C4-2B (cell line): ENCODE results near the gene TNFSF12.
A peak's percentile ranks its signal among the peaks of the same experiment; 100 is the strongest.

Experiments
- H3K27ac ChIP-seq: fragments of 450-650 bp; 2 replicates; pipeline ENCODE4 v1.5.1; 2017
- ZFX ChIP-seq: fragments of 450-650 bp; IDR thresholded peaks from 2 replicates; pipeline ENCODE4 v1.6.1; 2017
- TF ChIP-seq, protein P1 (sequence below): fragments of 450-650 bp; conservative IDR thresholded peaks from 2 replicates; pipeline ENCODE4 v1.5.1; 2017; ENCODE audit warnings: mild to moderate bottlenecking

TNFSF12 gene

GRCh38 chr17:7573324-7574080, 24.6 kb downstream of the TNFSF12 start:
- H3K27ac ChIP-seq = peak overlapping the region; percentile 100
- TF ChIP-seq, protein P1, sequence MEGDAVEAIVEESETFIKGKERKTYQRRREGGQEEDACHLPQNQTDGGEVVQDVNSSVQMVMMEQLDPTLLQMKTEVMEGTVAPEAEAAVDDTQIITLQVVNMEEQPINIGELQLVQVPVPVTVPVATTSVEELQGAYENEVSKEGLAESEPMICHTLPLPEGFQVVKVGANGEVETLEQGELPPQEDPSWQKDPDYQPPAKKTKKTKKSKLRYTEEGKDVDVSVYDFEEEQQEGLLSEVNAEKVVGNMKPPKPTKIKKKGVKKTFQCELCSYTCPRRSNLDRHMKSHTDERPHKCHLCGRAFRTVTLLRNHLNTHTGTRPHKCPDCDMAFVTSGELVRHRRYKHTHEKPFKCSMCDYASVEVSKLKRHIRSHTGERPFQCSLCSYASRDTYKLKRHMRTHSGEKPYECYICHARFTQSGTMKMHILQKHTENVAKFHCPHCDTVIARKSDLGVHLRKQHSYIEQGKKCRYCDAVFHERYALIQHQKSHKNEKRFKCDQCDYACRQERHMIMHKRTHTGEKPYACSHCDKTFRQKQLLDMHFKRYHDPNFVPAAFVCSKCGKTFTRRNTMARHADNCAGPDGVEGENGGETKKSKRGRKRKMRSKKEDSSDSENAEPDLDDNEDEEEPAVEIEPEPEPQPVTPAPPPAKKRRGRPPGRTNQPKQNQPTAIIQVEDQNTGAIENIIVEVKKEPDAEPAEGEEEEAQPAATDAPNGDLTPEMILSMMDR = no peak
- TF ChIP-seq ZFX = 0 out of 2 replicates have a peak, but pooled peaks have one; percentile 6

DNA sequence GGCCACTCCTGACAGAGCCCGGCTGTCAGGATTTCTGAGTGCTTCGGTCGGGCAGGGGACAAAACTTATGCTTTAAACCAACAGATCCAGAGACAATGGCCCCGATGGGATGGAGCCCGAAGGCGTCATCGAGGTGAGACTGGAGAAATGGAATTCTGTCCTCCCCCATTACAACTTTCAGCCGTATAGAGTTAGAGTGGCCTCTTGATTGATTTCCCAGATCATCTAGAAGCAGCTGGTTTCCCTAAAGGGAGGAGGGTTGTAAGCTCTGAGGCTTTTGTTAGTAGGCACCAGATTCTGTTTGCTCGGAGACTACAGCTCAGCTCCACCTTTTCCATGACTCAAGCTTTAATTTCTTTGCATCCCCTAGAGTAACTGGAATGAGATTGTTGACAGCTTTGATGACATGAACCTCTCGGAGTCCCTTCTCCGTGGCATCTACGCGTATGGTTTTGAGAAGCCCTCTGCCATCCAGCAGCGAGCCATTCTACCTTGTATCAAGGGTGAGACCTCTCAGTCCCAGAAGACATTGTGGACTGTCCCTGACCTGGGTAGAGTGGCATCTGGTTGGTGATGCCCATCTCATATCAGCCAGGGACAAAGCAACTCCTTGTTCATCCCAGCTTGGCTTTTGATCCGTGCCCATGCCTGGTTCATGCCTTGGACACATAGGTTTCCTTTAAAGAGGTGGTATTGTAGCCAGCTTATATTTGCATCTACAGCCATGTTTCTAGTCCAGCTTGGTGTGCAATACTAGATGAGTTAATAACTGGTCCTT, 25.5 kb downstream of the TNFSF12 start:
- peak overlapping the region; percentile 100 for H3K27ac ChIP-seq

DNA sequence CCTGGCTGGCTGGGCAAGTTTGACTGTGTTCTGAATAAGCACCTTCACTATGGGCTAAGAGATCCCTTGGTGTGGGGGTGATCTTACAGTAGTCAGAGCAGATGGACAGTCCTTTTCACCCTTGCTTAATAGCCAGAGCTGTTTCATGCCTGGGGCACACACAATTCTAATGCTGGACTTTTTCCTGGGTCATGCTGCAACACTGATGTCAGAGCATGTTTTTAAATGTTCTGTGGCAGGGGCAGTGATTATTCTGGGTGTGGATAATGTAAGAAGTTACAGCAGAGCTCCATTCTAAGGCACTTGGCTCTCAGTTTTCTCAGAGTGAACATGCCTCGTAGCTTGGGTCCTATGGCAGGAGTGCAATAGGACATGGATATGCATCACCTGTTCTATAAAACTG, 26.6 kb downstream of the TNFSF12 start:
- TF ChIP-seq, protein P1 = no peak
- no peak for TF ChIP-seq ZFX
- H3K27ac ChIP-seq = peak overlapping the region; percentile 100; the same call in 1 of the 2 replicates

More for the DNA sequence above, 25.5 kb downstream of the TNFSF12 start:
- no peak for TF ChIP-seq ZFX
- TF ChIP-seq, protein P1 = no peak

GRCh38 chr17:7575959-7576358, 27.1 kb downstream of the TNFSF12 start:
- H3K27ac ChIP-seq = peak overlapping the region; percentile 100; the same call in 1 of the 2 replicates
- TF ChIP-seq ZFX = no peak
- TF ChIP-seq, protein P1 = no peak

DNA sequence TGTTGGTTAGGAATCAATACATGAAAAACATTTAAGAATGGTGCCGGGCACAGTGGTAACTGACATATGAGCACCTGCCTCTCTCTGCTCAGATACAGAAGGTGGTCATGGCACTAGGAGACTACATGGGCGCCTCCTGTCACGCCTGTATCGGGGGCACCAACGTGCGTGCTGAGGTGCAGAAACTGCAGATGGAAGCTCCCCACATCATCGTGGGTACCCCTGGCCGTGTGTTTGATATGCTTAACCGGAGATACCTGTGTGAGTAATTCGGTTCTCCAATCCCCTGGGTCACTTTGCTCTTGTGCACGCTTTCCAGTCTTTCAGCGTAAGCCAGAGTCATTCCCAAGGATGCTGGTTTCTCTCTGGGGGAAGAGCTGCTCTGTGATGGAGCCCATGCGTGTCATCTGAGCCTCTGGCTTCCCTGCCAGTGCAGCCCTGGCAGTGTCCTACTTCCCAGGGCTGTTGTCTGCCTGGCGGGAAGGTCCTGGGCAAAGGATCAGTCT, 27.6 kb downstream of the TNFSF12 start:
- H3K27ac ChIP-seq = no peak overlapping the region
- TF ChIP-seq, protein P1 = no peak
- no peak for TF ChIP-seq ZFX

DNA sequence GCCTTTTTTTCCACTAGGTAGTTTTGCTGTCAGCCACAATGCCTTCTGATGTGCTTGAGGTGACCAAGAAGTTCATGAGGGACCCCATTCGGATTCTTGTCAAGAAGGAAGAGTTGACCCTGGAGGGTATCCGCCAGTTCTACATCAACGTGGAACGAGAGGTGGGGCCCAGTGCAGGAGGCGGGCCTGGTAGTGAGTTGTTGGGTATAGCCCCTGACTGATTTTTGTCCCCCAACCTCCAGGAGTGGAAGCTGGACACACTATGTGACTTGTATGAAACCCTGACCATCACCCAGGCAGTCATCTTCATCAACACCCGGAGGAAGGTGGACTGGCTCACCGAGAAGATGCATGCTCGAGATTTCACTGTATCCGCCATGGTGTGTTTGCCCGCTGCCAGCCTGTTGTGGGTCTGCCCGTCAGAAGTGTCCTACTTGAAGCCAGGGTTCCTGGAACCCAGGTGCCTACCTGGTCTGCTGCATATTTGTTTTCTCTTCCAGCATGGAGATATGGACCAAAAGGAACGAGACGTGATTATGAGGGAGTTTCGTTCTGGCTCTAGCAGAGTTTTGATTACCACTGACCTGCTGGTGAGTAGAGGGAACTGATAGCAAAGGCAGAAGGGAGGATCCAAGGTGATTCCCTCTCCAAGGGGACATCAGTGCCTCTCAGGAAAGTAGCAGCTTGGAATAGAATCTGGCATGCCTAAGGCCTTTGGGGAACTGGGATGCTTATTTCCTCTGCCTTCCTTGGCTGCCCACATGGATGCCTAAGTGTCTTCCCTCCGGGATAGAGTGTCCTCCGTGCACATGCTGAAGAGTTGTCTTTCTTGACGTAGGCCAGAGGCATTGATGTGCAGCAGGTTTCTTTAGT, 28.7 kb downstream of the TNFSF12 start:
- no peak overlapping the region for H3K27ac ChIP-seq
- TF ChIP-seq ZFX = no peak
- TF ChIP-seq, protein P1 = no peak
